Fibroblast of the aortic adventitia (primary cell): ENCODE measurements around the gene COL18A1. TPM values are rescaled to one million over a fixed set of nuclear protein-coding genes. Genes with fewer than 3 reads are reported as not detected.

ENCODE experiments used
- DNase-seq: peaks from one replicate; pipeline ENCODE4 v3.0.0-alpha.2; 2010; ENCODE audit warnings: low read depth
- H3K4me3 ChIP-seq: 2 replicates; pipeline ENCODE4 v1.5.1; 2011; ENCODE audit warnings: low read depth, mild to moderate bottlenecking, control low read depth, low read length, moderate library complexity
- CTCF ChIP-seq: IDR thresholded peaks from 2 replicates; pipeline ENCODE4 v1.5.1; 2011; ENCODE audit warnings: mild to moderate bottlenecking, low read length, control low read depth, inconsistent platforms; ENCODE audit not compliant: insufficient read depth
- total RNA-seq: library from RNA; depleted of rRNA; stranded (reverse); fragments of >200 nt; gene quantifications from 2 replicates; pipeline ENCODE4 v1.2.3, GENCODE V29; 2012; ENCODE audit warnings: low replicate concordance

COL18A1 gene
- total RNA-seq, 1 donor: 57.9 TPM

GRCh38 chr21:45465611-45466329 is 60.8 kb downstream of the COL18A1 start:
- no peak overlapping the region for H3K4me3 ChIP-seq
- DNase-seq: no peak
- no peak for TF ChIP-seq CTCF

- no peak overlapping the region for H3K4me3 ChIP-seq
- DNase-seq: no peak
- TF ChIP-seq CTCF: no peak
Observed at GRCh38 chr21:45466330-45467220, 61.6 kb downstream of the COL18A1 start.

GRCh38 chr21:45467221-45467779 is 62.3 kb downstream of the COL18A1 start:
- H3K4me3 ChIP-seq: no peak overlapping the region
- TF ChIP-seq CTCF: no peak
- DNase-seq: no peak

- no peak for TF ChIP-seq CTCF
- no peak for DNase-seq
- no peak overlapping the region for H3K4me3 ChIP-seq
Observed at GRCh38 chr21:45468051-45468970, 63.3 kb downstream of the COL18A1 start.

- H3K4me3 ChIP-seq: no peak overlapping the region
- TF ChIP-seq CTCF: no peak
- DNase-seq: no peak
Observed at GRCh38 chr21:45468971-45469272, 64.0 kb downstream of the COL18A1 start.
